NCI-H460 (cell line): ENCODE results near the gene CA11. TPM values are rescaled to one million over a fixed set of nuclear protein-coding genes. Genes with fewer than 3 reads are reported as not detected.
A peak's percentile ranks its signal among the peaks of the same experiment; 100 is the strongest.
"Not testable (repeated sequence)": the region's sequence is repeated elsewhere in the genome, so short reads cannot be mapped to it uniquely, and the experiment has no call there.

Experiments
- DNase-seq: peaks from one replicate; pipeline ENCODE4 v3.0.0-alpha.2; 2016; ENCODE audit warnings: low read depth; ENCODE audit errors: extremely low read depth
- total RNA-seq: library from RNA; depleted of rRNA; stranded (reverse); fragments of >200 nt; shearing (Covaris generic); gene quantifications from 2 replicates; pipeline ENCODE4 v1.2.3, GENCODE V29; 2014

Gene CA11
- total RNA-seq, 1 experiment from 2014 or later = 3.3 TPM

DNA sequence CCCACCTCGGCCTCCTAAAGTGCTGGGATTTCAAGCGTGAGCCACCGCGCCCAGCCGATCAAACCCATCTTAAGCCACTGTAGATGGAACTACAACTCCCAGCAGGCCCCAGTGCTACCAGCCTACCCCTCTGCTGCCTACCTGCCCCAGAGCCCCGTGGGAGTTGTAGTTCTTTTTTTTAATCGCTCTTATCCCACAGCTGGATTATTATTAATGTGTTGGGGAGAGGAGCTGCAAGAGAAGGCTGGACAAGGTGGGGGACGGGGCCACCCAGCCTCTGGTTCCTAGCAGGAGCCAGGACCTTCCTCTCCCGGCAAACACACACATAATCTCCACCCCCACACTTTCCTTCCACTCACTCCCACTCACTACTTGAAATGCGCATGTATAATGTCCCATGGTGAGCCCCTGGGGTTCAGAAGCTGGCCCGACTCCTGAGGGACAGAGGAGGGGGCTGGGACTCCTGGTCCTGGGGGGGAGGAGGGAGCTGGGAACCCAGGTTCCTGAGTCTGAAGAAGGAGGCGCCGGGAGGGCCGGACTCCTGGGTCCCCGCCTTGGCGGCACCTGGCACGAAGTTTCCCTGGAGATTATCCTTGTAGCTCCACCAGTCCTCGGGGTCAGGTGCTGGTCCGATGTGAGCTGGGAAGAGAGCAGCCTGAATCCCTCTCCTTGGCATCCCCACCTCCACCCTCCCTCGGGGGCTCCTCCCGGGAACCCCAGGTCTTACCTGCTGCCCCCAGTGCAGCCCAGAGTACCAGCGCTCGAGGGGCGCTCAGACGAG is 958 bp downstream of the CA11 start:
- no peak for DNase-seq

DNA sequence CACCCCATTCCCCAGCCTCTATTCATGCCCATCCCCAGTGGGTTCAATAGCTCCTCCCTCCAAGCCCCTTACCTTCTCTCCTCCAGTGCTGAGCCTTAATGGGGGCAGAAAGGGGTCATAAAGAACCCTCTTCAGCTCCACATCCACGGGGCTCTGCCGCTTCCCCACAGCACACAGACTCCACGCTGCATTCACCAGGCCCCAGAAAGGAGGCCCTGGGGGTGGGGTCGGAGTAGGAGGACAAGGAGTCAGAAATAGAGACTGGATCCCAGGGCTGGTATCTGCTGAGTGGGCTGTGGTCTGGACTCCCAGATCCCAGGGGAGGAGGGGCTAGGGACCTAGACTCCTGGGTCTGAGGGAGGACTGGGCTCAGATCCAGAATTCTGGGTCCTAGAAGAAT is 1.6 kb downstream of the CA11 start:
- no peak for DNase-seq

DNA sequence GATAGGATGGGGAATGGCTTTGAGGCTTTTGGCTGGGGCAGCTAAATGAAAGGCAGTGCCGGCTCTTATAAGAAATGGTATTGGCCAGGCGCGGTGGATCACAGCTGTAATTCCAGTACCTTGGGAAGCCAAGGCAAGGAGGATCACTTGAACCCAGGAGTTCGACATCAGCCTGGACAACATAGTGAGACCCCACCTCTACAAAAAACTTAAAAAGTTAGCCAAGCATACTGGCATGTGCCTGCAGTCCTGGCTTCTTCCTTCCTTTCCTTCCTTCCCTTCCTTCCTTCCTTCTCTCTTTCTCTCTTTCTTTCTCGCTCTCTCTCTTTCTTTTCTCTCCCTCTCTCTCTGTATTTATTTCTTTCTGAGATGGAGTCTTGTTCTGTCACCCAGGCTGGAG is 3.1 kb downstream of the CA11 start:
- no peak for DNase-seq

DNA sequence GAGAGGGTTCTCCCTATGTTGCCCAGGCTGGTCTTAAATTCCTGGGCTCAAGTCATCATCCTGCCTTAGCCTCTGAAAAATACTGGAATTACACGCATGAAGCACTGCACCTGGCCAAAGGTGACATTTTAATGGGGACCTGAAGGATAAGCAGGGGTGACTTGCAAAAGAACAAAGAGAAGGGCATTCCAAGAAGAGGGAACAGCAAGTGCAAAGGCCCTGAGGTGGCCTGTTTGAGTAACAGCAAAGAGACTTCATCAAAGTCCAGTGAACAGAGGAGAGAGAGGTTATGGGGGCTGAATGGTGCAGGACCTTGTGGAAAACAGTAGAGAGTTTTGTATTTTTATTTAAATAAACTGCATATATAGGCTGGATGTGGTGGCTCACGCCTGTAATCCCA is 4.1 kb downstream of the CA11 start:
- DNase-seq = no peak

DNA sequence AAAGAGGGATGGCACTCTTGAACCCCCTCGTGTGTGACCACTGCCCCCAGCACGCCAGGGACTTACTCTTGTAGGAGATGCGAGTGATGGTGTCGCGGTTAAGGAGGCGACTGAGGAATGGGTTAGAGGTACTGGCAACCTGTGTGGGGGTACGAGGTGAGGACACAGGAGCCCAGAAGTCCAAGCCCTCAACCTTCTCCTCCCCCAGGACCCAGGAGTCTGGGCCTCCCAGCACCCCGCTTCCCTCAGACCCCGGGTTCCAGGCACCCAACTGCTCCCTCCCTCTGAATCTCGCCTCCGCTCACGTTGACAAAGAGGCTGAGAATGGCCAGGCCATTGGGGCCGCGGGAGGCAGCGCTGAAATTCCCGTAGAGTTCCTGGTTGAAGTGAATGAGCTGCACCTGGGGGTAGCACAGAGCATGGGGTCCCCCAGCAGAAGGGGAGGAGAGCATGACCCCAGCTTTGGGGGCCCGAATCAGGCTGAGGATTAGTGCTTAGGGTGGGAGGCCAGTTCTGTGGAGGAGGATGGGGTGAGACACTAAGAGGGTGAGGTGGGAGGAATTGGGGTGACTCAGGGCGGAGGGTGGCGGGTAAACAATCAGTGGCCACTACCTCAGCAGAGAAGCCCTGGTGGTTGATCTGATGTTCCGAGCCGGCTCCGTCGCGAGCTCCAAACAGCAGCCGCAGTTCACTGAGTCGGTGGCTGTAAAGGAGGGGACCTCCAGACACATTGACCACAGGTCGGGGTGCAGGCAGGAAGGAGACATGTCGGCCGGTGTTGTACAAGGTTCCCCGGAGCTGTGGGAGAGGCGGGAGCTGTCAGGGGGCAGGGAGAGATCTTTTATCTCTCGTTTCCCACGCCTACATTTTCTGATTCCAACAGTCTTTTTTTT is 6.3 kb downstream of the CA11 start:
- no peak for DNase-seq

DNA sequence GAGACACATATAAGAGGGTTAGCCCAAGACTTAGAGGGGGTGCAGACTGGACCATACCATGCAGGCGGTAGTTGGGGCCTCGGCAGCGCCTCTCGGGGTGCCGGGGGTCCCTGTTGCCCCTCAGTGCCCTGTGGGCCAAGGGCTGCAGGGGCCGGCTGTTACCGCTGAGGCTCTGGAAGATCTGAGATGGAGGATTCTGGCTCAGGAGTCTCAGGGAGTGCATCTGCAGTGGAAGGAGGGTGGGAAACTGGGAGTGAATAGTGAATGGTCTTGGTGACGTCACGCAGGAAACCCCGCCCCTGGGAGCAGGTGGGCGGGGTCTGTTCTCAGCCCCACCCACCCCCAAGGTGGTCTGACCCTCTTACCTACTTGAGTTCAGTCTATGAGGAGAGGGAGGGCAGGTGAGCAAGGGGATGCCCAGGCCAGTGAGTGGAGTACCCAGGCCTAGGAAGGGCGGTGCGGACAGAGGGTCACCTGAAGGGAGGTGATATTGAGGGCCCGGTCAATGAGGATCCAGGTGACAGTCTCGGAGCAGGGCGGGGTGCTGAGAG is 7.1 kb downstream of the CA11 start:
- no peak for DNase-seq

DNA sequence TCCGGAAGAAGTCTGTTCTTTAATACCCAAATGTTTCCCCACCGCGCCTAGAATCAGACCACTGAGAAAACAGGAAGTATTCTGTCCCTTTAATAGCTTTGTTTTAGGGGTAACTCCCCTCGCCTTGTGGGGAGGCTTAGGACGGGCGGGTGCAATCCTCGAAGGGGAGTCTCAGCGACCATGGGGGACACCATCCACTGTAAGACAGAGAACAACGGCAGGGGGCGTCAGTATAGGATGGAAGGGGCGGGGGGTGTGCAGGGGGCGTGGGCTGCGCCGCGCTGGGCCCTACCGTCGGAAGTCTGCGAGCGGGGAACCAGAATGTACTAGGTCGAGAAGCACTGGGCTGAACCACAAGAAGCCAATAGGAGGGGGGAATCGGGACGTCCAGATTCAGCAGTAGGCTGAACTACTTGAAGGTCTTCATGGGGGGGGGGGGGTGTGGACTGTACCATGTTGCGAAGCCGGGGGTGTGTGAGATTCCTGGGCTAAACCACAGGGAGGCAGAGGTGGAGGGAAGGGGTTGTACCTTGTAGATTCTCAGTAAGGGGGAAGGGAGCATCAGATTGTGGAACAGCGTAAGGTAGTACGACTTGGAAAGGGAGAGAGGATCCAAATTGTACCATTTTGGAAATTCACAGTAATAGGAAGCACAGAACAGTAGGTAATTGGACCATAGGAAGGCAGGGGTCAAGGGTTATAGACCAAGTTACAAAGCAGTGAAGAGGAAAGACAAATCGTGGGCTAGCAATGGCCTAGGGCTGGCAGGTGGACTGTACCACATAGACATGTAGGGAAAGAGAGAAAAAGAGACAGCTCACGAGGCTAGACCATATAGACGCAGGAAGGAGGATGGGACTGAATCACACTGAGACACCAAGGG is 7.8 kb downstream of the CA11 start:
- peak; percentile 71 for DNase-seq

DNA sequence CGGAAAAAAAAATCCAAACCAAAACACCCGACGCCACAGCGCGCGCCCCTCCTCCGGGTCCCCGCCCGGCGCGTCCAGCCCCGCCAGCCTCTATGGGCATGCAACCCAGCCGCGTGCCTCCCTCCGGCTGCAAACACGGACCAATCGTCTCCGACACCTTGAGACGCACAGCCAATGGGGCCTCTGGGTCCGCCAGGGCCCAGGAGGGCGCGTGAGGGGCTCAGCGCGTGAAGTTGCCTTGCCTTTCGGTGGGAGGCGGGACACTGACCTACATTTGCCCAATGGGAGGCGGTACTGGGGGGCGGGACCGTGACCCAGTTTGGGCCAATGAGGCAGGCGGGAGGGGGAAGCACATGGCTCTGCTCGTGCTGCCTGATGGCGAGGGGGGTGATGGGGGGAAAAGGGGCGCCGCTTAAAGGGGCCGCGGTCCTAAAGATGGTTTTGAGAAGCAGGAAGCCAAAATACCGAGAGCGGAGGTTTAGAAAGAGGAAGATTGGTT is 8.5 kb downstream of the CA11 start:
- DNase-seq = peak; percentile 93

DNA sequence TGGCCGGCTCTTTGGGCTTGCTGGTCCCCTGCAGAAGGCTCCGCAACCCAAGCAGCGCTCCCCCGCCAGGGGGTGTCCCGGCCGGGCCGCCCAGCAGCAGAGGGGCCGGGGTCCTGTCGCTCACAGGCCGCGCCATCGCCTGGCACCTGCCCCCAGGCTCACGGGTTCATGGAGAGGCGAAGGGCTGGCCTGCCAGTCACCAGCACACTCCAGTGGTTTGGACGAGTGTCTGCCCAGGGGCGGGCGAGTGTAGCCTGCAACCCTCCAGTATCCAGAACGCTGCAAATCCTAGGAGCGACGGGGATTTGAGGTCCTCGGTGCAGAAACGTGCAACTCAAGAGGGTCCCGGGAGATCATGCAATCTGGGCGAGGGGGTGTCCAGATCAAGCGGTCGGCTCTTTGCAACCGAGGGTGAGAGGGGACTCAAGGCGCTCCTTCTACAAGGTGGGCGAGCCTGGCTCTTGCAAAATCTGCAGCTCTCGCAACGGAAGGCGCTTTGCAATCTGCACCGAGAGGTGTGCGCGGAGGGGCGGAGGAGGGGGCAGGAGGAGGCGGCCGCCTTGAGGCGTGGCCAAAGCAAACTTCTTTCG is 9.0 kb downstream of the CA11 start, which contains the start of gene DBP:
TSS of gene DBP (minus strand) at position 521 of the 590 bp plus-strand sequence. CDS start at position 136, 385 bp downstream.
- no peak for DNase-seq

DNA sequence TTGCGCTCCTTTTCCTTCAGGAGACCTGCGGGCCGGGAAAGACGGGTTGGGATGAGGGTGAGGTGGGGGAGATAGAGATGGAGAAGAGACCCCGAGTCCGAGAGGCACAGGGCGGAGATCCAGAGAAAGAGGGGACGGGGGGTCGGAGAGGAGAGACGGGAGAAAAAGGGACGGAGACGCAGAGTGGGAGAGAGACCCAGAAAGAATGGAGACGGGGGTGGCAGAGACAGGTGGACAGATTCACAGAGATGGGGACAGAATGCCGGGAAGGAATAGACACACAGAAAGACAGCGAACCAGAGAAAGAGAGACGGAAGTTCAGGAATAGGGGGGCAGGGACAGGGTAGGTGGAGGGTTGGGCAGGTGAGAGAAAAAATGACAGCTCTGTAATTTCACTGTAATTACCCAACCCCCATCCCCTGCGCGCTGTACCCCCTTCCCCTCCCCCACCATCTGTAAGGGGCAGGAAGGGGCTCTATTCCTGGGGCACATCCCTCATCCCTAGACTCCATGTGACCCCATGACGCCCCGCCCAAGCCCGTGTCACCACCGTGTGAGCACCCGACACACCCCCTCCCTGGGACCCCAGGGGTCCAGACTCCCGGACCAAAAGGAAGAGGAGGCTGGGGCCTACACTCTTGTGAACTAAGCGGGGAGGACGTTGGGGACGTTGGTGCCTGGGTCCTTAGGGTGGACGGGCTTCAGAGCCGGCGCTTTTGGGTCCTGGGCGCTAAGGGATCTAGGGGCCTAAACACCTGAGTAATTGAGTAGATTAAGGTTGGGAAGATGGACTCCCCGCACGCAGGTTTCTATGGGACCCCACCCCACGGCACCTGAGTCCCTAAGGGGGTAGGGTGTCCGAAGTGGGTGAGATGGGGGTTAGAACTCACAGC is 9.8 kb downstream of the CA11 start:
- no peak for DNase-seq

DNA sequence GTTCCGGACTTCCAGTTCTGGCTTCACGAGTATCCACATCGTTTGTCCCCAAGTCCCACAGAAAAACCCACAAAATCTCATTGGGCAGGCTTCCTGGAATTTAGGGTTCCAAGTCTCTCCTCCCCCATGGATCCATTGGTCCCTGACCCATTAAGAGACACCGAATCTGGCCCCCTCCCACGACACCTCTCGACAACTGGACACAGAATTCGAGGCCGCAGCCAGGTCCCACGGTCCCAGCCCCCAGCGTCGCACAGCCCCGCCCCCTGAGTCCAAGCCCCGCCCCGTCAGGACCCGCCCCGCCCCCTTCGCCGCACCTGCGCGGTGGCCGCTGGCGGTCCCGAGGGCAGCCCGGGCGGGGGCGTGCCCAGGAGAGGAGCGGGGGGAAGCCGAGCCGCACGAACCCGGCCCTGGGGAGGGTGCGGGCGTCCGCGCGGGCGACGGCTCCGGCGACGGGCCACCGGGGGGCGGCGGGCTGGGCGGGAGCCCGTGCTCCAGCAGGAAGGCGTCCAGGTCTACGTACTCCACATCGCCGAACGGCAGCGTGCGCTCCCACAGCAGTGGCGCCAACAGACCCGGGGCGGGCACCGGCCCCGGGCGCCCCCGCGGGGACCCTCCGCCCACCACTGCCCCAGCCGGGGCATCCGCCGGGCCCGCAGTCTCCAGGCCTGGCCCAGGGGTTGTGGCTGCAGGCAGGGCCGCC is 10.6 kb downstream of the CA11 start:
- no peak for DNase-seq

DNA sequence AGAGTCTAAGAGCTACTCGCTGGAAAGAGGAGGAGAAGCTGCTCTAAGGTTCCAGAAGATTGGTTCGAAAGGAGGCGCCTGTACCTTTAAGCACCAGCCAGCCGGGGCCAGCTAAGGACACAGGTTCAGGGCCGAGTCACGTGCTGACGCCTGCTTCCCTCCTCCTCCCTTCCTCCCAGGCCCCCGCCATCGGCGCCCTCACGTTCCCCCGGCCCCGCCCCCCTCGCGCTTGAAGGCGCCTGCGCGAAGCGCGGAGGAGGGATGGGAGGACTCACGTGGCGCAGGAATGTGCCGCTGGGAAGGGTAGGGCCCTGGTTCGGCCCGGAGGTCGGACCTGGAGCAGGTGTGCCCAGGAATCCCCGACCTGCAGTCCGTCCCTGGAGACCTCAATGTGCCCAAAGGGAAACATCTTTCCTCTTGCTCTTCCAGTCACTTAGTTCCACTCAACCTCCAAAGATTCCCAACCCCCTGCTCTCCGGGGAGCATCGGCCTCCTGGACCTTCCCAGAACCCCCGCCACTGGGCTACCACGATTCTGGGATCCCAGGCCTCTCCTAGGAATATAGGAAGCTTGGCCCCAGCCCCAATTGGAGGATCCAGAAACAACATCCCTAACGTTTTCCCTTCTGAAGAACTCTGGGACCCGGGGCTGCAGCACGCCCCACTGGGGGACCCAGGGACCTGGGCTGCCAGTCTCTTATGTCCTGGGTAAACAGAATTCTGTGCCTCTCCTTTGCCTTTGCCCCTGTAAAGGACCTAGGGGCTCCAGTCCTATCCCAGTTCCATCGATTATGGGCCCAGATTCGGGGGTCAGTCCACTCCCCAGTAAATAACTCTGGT is 11.3 kb downstream of the CA11 start:
- DNase-seq = peak; percentile 87

DNA sequence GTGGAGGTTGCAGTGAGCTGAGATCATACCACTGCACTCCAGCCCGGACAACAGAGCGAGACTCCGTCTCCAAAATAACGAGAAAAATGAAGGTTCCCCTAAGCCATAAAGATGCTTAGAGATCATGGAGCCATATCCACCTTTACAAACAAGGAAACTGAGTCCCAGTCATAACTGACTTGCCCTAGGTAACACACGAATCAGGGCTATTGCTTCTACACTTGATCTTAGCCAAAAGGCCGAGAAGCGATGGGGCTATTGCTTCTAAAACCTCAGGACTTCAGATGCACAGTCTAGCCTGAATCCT is 12.0 kb downstream of the CA11 start:
- no peak for DNase-seq

DNA sequence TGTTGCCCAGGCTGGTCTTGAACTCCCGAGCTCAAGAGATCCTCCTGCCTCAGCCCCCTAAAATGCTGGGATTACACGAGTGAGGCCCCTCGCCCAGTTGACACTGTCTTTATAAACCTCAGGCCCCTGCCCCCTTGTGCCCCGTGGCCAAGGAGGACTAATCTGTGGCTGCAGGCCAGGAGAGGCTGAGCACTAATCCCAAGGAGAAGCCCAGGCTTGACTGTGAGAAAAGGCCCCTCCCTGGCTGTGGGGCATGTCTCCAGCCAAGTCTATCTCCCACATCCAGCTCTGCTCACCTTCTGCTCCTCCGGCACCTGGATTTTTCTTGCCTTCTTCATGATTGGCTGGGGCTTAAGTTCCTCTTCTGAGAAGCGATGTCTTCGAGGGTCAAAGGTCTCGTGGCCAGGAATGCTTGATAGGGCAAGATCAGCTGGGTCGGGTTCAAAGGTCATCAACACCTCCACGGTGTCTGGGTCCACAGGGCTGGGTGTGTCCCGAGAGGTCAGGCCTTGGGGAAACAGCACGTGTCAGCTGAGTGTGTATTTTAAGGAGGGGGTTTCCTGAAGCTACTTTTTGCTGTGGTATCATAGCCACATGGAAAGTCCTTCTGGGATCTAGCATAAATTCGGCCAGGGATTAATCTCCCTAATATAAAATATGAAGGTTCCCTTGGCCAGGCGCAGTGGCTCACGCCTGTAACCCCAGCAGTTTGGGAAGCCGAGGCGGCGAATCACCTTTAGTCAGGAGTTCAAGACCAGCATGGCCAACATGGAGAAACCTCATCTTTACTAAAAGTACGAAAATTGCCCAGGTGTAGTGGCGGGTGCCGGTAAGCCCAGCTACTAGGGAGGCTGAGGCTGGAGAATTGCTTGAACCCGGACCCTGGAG is 12.6 kb downstream of the CA11 start:
- no peak for DNase-seq

DNA sequence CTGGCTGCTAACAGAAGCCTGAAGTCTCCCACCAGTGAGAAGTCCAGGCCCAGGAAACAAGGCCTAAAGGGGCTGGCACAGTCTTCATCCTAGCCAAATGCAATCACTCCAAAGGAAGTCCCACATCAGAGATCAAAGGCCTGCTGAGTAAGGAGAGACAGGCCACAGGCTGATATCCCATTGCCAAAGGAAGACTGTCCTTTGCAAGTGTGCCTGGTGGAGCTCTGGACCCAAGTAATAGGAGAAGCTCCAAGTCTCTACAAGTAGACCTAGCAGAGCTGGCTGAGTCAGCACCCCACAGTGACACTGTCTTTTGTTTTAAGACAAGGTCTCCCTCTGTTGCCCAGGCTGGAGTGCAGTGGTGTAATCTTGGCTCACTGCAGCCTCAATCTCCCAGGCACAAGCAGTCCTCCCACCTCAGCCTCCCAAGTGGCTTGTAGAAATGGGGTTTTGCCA is 13.3 kb downstream of the CA11 start:
- DNase-seq = no peak

DNA sequence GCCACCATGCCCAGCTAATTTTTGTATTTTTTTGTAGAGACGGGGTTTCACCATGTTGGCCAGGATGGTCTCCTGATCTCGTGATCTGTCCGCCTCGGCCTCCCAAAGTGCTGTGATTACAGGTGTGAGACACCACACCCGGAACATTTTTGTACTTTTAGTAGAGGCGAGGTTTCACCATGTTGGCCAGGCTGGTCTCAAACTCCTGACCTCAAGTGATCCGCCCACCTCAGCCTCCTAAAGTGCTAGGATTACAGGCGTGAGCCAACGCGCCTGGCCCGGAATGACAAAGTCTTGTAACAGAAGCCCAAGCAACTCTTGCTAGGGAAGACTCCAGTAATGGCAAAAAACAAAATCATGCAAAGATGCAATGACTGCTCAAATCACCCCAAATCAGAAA is 13.7 kb downstream of the CA11 start:
- not testable (repeated sequence) for DNase-seq
